Lower leg skin (tissue), 3 donors: Measurements from ENCODE around the gene DNAJC21.

ENCODE experiments used
- POLR2A ChIP-seq, 2 donors: fragments of 450-650 bp; IDR thresholded peaks; one replicate each; pipeline ENCODE4 v1.6.1; 2016 to 2017; ENCODE audit warnings: antibody characterized with exemption in 2 of 2, mild to moderate bottlenecking in 1 of 2, moderate library complexity in 1 of 2
- TF ChIP-seq, protein P1 (sequence below), 3 donors: fragments of 450-650 bp; IDR thresholded peaks; one replicate each; pipeline ENCODE4 v1.5.1; 2016; ENCODE audit warnings: antibody characterized with exemption in 3 of 3, mild to moderate bottlenecking in 3 of 3, moderate library complexity in 2 of 3

GRCh38 chr5:35004771-35005170 is 75.4 kb downstream of the DNAJC21 start:
- no peak for TF ChIP-seq POLR2A (IDR thresholded peaks at IDR 0.05)
- TF ChIP-seq, protein P1, sequence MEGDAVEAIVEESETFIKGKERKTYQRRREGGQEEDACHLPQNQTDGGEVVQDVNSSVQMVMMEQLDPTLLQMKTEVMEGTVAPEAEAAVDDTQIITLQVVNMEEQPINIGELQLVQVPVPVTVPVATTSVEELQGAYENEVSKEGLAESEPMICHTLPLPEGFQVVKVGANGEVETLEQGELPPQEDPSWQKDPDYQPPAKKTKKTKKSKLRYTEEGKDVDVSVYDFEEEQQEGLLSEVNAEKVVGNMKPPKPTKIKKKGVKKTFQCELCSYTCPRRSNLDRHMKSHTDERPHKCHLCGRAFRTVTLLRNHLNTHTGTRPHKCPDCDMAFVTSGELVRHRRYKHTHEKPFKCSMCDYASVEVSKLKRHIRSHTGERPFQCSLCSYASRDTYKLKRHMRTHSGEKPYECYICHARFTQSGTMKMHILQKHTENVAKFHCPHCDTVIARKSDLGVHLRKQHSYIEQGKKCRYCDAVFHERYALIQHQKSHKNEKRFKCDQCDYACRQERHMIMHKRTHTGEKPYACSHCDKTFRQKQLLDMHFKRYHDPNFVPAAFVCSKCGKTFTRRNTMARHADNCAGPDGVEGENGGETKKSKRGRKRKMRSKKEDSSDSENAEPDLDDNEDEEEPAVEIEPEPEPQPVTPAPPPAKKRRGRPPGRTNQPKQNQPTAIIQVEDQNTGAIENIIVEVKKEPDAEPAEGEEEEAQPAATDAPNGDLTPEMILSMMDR (IDR thresholded peaks at IDR 0.05) = no peak
